GM21717 (cell line): ENCODE results near the gene BPIFB3.
"Not testable (repeated sequence)": the region's sequence is repeated elsewhere in the genome, so short reads cannot be mapped to it uniquely, and the experiment has no call there.

Source experiments
- ATAC-seq: cut with Tn5 transposase; IDR thresholded peaks from one replicate; pipeline ENCODE4 v1.9.1; 2021; ENCODE audit warnings: mild to moderate bottlenecking, moderate library complexity; ENCODE audit not compliant: unreplicated experiment

Gene BPIFB3

GRCh38 chr20:33082546-33082945 is 28.8 kb downstream of the BPIFB3 start:
- no peak for ATAC-seq

GRCh38 chr20:33083544-33084340 is 30.0 kb downstream of the BPIFB3 start:
- no peak for ATAC-seq

- ATAC-seq: no peak
Observed at GRCh38 chr20:33084722-33085121, 31.0 kb downstream of the BPIFB3 start.

GRCh38 chr20:33086052-33086722 is 32.5 kb downstream of the BPIFB3 start:
- no peak for ATAC-seq

GRCh38 chr20:33091147-33091546 is 37.4 kb downstream of the BPIFB3 start:
- ATAC-seq: no peak

- ATAC-seq: no peak
Observed at GRCh38 chr20:33091693-33092092, 38.0 kb downstream of the BPIFB3 start.

- no peak for ATAC-seq
Observed at GRCh38 chr20:33092361-33092760, 38.7 kb downstream of the BPIFB3 start.

- ATAC-seq: no peak
Observed at GRCh38 chr20:33093074-33093473, 39.4 kb downstream of the BPIFB3 start.

- no peak for ATAC-seq
Observed at GRCh38 chr20:33093582-33093981, 39.9 kb downstream of the BPIFB3 start.

GRCh38 chr20:33095249-33095648 is 41.5 kb downstream of the BPIFB3 start:
- ATAC-seq: no peak

- ATAC-seq: not testable (repeated sequence)
Observed at GRCh38 chr20:33095902-33096584, 42.3 kb downstream of the BPIFB3 start.

GRCh38 chr20:33097001-33097400 is 43.3 kb downstream of the BPIFB3 start:
- ATAC-seq: no peak

GRCh38 chr20:33099843-33100538 is 46.3 kb downstream of the BPIFB3 start:
- ATAC-seq: no peak

- ATAC-seq: no peak
Observed at GRCh38 chr20:33103556-33103955, 49.9 kb downstream of the BPIFB3 start.

GRCh38 chr20:33104336-33104735 is 50.6 kb downstream of the BPIFB3 start:
- no peak for ATAC-seq

- no peak for ATAC-seq
Observed at GRCh38 chr20:33105316-33105924, 51.7 kb downstream of the BPIFB3 start.

- not testable (repeated sequence) for ATAC-seq
Observed at GRCh38 chr20:33106058-33106620, 52.4 kb downstream of the BPIFB3 start.

GRCh38 chr20:33108661-33109060 is 55.0 kb downstream of the BPIFB3 start:
- ATAC-seq: no peak

GRCh38 chr20:33110147-33110825 is 56.6 kb downstream of the BPIFB3 start:
- ATAC-seq: no peak

- ATAC-seq: no peak
Observed at GRCh38 chr20:33111306-33111705, 57.6 kb downstream of the BPIFB3 start.
